Retina (tissue), 1 donor: ENCODE data around the gene NRSN2.
A peak's percentile ranks its signal among the peaks of the same experiment; 100 is the strongest.
"Not testable (repeated sequence)": the region's sequence is repeated elsewhere in the genome, so short reads cannot be mapped to it uniquely, and the experiment has no call there.

Experiments used
- DNase-seq: peaks from one replicate; pipeline ENCODE4 v3.0.0-alpha.2; 2016

Gene NRSN2

DNA sequence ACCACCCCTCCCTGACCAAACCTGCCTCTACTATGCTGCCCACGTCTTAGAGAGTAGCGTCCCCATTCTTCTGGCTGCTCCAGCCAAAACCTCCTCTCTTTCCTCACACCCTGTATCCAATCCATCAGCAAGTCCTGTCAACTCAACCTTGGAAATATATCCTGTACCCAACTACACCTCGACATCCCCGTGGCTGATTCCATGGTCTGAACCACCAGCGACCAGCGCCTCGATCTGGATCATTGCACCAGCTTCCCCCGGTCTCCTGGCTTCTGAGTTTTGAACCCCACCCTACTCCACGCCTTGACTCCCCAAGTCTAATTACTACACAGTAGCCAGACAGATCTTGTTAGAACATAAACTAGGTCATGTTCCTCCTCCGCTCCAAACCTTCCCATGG, 9.8 kb downstream of the NRSN2 start:
- no peak for DNase-seq

DNA sequence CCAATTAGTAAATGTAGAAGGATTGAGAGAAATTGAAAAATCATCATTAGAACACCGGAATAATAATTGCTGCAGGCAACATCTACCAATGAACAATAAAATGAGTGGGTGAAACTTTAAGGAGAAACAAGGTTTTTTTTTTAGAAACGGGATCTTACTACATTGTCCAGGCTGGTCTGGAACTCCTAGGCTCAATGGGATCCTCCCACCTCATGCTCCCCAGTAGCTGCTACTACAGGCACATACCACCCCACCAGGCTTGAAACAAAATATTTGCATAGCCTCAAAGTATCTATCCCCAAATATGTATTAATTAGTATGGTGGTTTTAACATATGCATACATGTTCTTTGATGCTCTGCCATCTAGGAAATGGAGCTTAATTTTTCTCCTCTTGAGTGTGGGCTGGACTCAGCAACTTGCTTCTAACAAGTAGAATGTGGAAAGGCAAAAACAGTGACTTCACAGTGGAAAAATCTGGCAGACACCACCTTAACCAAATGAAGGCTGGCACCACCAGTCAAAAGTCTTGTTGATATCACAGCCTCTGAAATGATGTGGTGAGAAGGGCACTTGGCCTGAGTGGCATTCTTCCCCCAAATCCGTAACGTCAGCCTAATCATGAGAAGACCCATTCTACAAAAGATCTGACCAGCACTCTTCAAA, 12.1 kb downstream of the NRSN2 start:
- no peak for DNase-seq

DNA sequence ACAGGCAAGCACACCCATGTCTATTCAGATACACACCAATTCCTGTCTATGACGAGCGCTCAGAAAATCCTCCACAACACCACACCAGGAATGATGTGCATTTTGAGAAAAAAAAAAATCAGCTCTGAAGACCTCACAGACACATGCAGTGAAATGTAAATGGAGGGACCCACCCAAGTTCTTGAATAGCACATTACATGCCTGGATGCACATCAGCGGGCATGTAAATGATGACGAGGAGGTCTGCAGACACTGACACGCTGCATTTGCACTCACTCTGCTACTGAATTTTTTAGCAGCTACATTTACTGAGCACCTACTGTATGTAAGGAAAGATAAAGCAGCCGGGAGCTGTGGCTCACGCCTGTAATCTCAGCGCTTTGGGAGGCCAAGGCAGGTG, 14.7 kb downstream of the NRSN2 start:
- DNase-seq, result peak; percentile 30

DNA sequence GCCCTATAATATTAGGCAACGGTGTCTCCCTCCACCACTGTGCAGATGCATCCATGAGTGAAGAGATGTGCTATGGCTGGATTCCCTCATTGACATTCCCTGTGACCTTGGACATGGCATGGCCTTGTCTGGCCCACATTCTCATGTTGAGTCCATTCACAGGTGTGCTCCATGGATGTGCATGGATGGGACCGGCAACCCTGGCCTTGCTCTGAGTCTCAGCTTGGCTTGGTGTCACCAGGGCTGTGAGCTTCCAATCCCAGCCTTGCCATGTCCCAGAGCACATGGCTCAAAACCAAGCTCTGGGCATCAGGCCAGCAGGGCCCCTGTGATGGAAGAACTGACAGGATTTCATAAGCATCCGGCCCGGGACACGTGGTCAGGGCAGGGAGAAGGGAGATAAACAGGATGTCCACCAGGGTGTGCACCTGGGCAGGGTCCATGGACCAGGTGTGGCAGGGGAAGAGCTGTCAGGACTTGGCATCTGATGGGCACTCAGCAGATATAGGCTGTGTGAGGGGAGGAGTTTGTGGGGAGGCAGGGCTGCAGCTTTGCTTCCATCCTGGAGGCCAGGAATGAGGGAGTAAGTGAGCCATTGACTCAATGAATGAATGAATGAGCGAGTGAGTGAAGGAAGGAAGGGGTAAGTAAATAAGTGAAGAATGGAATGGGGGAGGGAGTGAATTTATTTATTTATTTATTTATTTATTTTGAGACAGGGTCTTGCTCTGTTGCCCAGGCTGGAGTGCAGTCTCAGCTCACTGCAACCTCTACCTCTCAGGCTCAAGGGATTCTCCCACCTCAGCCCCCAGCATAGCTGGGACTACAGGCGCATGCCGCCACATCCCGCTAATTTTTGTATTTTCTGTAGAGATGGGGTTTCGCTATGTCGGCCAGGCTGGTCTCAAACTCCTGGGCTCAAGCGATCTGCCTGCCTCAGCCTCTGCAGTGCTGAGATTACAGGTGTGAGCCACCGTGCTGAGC, 15.7 kb downstream of the NRSN2 start:
- no peak for DNase-seq

DNA sequence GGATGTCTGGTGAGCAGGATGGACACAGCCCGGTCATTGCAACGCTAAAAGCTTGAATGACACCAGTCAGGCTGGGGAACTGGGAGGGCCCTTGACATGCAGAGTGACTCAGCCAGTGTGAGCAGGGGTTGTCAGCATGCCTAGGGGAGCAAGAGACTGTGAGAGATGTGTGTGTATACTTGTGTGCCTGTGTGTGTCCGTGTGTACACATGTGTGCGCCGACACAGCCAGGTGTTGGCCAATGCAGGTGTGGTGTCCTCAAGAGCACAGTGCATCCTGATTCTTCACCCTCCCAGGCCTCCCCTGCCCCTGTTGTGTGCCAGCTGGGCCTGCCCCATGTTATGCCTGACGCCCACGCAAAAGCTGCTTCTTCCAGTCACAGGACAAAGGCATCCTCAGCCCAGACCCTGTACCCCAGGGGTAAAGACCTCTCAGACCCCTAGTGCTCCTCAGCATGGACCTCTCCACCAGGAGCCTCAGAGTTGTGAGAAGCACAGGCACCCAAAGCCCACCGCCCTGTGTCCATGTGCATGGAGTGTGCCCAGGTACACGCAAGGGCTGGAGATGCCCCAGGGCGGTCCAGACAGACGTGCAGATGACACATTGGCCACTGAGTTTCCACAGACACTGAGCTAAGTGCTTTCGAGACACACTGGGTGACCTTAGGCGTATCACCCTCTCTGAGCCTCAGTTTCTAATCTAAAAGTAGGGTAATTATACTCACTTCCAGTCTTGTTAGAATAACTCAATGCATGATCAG, 16.6 kb downstream of the NRSN2 start:
- DNase-seq, result no peak

DNA sequence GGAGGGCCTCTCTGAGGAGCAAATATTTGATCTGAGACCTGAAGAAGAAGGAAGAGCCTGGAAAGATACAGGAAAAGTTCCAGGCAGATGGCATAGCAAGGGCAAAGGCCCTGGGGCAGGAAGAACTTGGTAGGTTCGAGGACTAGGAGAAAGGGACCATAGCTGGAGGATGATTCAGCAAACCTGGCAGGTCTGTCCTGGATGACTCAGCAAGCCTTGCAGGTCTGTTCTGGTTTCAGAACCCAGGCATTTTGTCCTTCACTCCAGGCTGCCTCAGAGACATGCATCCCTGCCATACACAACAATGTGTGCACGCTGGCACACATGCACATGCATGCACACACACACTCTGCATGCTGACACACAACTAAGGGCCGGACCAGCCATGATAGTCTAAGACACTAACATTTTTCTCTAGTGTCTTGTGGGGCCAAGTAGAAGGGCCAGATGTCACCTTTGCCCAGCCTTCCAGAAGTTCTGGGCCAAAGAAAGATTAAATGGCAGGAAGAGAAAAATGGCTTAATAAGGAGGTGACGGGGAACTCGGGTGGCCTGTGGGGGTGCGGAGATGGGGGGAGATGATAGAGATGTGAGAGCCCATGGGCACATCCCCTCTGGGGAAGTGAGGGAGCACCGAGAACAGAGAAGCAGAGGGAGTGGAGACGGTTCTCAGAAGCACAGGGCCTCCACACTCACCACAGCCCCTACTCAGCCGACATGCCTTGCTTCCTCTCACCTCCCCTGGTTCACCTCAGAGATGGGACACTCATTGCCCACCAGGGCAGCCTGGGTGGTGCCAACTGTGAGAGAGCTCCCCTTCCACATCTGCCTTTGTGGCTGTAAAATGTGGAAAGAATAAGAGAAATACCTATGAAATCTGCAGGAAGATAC, 18.2 kb downstream of the NRSN2 start:
- no peak for DNase-seq

DNA sequence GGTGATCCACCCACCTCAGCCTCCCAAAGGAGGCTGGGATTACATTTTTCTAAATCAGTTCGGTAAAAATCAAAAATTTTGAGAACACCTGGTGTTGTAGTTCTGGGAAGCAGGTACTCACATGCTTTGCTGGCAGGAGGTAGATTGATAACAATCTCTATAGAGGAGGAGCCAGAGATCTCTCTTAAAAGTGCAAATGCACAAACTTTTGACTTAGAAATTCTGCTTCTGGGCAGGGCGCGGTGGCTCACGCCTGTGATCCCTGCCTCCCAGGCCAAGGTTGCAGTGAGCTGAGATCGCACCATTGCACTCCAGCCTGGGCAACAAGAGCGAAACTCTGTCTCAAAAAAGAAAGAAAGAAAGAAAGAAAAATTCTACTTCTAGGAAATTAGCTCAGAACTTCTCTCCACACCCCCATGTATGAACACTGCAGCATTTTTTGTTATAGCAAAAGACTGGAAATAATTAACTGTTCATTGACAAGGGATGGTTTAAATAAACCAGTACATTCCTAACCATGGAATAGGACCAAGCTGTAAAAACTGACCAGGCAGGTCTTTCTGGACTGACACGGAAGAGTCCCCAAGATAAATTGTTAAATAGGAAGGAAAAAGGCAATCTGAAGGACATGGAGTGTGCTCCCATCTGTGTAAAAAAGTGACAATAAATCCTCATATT, 19.3 kb downstream of the NRSN2 start:
- no peak for DNase-seq

DNA sequence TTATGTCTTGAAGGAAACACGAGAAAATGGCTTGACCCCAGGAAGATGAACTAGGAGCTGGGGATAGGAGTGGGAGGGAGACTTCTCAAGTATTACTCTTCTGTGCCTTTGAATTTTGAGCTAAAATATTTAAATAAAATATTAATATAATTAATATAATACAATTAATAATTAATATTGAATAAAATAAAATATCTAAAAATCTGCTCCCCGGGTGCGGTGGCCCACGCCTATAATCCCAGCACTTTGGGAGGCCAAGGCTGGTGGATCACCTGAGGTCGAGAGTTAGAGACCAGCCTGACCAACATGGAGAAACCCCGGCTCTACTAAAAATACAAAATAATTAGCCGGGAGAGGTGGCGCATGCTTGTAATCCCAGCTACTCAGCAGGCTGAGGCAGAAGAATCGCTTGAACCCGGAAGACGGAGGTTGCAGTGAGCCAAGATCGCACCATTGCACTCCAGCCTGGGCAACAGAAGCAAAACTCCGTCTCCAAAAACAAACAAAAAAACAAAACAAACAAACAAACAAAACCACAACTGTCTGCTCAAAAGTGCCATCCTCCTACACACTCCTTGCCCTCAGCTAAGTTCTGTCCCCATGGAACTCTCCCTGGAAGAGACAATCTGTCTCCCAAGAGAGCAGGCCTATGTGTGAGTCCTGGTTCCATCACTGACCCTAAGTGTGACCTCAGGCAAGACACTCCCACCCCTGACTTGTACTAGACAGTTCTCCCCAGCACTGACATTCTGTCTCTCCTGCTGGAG, 20.0 kb downstream of the NRSN2 start:
- no peak for DNase-seq

DNA sequence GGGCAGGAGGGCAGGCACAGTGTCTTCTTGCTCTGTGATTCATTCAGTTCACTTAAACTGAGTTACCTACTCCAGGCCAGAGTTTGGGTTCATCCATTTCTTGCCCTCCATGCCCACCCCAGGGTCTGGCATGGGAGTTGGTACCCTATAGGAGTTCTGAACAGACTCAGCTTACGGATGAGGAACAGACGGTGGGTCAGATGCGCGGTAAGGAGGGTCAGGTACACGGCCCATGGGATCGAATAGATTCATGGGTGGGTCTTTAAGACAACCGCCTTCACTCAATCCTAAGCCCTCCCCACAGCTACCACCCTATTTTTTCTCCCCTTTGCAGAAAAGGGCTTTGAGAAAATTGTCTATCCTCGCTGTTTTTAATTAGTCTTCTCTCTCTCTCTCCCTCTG, 20.6 kb downstream of the NRSN2 start:
- no peak for DNase-seq

DNA sequence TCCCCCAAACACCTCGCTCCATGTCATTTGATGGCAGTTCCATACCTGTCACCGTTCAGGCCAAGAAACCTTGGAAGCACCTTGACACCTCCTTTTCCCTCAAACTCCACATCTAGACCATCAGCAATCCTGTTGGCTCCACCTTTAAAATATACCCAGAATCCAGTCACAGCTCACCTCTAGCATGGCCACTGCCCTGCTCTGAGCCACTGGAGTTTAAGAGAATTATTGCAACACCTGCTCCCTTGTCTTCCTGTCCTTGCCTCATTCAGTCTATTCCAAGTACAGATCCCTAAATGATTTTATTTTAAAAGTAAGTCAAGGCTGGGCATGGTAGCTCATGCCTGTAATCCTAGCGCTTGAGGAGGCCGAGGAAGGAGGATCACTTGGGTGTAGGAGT, 22.0 kb downstream of the NRSN2 start:
- no peak for DNase-seq

DNA sequence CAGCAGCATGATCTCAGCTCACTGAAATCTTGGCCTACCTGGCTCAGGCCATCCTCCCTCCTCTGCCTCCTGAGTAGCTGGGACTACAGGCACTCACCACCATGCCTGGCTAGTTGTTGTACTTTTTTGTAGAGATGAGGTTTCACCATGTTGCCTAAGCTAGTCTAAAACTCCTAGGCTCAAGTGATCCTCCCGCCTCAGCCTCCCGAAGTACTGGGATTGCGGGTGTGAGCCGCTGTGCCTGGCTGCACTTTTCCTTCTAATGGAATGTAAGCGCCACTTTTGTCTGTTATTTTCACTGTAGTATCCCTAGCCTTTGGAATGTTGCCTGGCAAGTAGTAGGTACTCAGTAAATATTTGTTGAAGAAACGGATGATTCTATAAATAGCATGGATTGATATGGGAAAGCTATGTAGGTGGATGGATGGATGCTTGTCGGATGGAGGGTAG, 23.3 kb downstream of the NRSN2 start:
- DNase-seq, result no peak

DNA sequence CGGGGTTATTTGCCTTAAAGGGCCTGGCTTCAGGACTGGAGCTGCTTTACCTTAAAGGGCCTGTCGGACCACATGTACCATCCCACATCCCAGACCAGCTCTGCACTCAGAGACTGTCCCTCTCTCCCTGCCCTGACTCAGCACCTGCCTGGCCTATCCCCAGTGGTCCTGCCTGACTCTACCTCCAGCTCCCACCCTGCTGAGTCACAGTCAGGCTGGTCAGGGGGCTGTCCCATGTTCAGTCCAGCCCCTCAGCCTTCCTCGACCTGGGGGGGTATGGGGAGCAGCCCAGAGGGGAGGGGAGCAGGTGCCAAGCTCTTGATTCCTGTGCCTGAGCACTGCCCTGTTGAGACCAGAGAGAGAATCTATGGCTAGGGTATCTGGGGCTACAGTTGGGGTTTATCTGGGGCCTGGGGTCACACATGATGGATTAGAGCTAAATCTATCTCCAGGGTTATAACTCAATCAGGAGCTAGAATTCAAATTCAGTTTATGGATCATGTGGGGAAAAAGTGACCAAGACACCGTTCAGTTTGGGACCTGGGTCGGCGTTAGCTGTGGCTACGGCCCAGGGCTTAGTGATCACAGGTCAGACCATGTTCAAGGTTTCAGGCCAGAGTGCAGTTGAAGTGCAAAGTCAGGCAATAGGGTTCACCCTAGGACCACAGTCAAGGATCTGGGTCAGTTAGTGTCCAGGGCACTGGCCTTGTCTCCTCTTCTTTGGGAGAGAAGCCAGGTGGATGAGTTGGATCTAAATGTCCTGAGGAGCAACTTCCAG, 24.3 kb downstream of the NRSN2 start:
- DNase-seq, result no peak

DNA sequence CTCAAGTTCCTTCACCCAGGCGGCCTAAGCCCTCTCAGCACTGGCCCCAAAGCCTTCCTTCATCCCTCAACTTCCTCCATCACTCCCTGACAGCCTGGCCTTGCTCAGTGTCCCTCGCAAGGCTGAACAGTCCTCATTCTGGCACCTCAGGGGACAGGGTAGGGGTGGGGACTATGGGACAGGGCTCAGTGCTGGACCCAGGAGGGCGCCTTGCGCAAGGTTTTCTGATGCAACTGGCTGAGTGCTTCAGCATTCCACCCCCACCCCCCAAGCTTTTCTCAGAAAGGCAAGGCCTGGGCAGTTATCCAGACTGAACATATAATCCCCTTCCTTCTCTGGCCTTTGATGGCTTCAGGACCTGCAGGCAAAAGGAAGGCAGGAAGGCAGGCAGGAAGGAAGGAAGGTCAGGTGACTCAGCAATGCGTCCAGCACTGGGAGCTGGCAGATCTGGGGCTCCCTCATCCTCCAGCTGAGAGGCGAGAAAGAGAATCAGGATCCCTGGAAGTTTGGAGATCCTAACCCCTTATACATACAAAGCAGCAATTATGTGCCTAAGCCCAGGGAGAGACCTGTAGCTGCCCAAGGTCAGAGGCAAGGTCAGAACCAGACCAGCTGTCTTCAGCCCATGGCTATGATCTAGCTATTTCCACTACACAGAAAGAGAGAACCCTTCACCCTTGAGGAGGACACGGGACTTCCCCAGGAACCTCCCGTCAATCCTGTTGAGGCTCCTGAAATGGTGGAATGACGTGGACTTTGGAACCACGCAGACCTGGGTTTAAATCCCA, 25.0 kb downstream of the NRSN2 start:
- no peak for DNase-seq

DNA sequence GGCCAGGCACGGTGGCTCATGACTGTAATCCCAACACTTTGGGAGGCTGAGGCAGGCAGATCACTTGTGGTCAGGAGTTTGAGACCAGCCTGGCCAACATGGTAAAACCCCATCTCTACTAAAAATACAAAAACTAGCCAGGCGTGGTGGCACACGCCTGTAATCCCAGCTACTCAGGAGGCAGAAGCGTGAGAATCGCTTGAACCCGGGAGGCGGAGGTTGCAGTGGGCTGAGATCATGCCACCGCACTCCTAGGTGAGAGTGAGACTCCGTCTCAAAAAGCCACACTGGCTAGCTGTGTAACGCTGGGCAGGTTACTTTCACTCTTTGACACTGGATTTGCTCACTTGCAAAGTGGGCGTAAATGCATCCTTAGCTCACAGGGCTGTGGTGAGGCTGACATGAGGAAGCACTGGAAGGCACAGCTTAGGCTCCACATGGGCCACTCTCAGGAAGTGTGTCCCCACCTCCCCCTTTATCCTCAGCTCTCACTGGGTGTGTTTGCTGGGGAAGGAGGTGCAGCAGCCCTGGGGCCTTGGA, 25.7 kb downstream of the NRSN2 start:
- not testable (repeated sequence) for DNase-seq

DNA sequence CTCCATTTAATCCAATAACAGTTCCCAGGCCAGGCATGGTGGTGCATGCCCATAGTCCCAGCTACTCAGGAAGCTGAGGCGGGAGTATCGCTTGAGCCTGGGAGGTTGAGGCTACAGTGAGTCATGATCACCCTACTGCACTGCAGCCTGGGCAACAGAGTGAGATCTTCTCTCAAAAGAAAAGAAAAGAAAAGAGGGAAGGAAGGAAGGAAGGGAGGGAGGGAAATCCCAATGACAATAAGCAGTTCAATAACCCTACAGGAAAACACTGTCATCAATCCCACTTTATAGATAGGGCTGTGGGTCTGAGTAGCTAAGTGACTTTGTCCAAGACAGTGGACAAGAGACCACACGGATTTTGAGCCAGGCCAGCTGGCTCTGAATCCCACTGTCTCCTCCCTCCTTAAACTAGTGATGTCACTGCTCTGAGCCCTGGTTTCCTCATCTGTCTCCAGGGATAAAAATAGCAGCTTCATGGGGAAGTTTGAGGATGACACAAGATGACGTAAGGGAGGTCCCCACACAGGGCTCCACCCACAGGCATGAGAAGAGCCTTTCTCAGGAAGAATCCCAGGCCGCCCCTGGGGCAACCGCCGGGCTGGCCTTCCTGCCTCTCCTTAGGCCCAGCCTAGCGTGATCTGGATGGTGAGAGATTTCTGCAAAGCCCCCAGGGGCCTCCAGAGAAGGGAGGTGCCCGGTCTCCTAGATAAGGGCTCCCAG, 26.4 kb downstream of the NRSN2 start:
- DNase-seq, result no peak

DNA sequence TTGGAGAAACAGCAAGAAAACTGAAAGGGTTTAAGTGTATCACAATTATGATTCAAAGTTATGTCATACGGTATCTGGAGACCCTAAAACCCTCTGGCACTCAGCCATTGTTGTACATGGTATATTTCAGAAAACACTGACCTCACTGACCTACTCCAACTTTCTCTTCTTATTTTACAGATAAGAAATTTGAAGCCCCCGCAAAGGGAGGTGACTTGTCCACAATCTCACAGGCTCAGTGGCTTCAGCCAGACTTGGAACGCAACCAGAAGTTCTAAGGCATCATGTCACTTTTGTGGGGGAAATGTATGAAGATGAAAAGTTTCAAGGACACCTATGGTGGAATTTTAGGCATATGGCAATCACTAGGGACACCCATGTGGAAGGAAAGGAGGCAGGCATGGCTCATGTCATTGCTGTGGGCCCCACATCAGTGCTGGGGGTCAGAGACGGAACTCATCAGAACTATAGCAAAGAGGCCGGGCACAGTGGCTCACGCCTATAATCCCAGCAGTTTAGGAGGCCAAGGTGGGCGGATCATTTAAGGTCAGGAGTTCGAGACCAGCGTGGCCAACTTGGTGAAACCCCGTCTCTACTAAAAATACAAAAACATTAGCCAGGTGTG, 28.5 kb downstream of the NRSN2 start:
- DNase-seq, result no peak

DNA sequence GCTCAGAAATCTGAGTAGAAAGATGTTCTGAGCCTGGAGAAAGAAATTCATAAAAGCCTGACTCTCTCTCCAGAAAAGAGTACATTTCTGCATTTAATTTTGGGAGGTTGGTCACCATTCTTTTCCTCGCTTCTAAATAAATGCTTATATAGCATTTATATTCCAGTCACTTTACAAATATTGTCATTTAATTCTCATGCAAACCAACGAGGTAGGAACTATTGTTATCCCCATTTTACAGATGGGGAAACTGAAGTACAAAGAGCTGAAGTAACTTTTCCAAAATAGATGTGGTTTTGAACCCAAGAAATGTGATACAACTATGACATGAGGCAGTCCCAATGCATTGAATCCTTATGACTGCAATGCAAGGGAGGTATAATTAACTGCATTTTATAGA, 29.2 kb downstream of the NRSN2 start:
- no peak for DNase-seq

DNA sequence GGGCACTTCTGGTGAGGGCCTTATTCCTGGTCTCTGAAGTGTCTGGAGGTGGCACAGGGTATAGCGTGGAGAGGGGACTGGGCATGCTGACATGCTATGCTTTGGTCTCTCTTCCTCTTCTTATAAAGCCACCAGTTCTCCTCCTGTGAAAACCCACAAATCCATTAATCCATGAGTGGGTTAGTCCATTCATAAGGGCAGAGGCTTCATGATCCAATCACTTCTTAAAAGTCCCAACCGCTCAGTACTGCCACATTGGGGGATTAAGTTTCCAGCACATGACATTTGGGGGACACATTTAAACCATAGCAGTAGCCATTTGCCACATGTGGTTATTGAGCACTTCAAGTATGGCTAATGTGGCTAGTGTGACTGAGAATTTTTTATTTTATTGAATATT, 29.8 kb downstream of the NRSN2 start:
- DNase-seq, result no peak
